Mammary epithelial cell (primary cell): ENCODE measurements around the gene SRD5A3.

Source experiments
- EZH2 ChIP-seq: IDR thresholded peaks from 2 replicates; pipeline ENCODE4 v1.6.1; 2012; ENCODE audit warnings: low read length, inconsistent platforms, borderline replicate concordance
- TF ChIP-seq, protein P1 (sequence below), 2 donors: IDR thresholded peaks in 1 of 2; conservative IDR thresholded peaks in 1 of 2; 2 replicates each; pipeline ENCODE4 v1.5.1; 2011 to 2012; ENCODE audit warnings: inconsistent platforms in 2 of 2, low read length in 2 of 2, mild to moderate bottlenecking in 2 of 2, control low read depth in 1 of 2, low read depth in 1 of 2; ENCODE audit not compliant: insufficient read depth in 1 of 2; ENCODE audit errors: extremely low read depth in 1 of 2

DNA sequence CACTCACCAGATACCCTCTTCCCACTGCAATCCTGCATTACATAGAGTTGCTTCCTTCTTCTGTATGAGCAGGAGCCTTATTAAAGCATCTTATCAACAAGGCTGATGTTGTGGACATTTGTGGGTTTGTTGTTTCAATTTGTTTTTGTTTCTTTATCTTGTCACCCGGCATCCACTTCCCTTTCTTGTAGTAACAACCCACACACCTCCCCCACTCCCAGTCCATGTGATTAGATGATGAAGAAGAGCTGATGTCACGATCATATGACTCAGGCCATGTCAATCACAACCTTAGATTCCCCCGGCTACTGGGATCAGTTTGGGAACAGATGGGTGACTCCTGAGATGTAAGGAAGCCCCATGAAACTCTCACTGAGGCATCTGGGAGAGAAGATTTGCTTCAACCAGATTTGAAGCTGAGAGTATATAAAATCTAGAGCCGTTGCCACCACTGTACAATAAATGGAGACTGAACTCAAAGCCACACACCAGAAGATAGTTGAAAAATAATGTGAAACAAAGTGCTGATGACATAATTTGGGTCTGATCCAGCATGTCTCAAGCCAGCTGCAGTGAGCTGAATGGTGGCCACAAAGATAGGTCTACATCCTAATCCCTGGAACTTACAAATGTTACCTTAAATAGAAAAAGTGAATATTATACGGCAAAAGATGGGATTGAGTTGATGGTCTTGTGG lies 34.1 kb upstream of the SRD5A3 start:
- TF ChIP-seq, protein P1, sequence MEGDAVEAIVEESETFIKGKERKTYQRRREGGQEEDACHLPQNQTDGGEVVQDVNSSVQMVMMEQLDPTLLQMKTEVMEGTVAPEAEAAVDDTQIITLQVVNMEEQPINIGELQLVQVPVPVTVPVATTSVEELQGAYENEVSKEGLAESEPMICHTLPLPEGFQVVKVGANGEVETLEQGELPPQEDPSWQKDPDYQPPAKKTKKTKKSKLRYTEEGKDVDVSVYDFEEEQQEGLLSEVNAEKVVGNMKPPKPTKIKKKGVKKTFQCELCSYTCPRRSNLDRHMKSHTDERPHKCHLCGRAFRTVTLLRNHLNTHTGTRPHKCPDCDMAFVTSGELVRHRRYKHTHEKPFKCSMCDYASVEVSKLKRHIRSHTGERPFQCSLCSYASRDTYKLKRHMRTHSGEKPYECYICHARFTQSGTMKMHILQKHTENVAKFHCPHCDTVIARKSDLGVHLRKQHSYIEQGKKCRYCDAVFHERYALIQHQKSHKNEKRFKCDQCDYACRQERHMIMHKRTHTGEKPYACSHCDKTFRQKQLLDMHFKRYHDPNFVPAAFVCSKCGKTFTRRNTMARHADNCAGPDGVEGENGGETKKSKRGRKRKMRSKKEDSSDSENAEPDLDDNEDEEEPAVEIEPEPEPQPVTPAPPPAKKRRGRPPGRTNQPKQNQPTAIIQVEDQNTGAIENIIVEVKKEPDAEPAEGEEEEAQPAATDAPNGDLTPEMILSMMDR (conservative IDR thresholded peaks at IDR 0.05 in 1 of 2, IDR thresholded peaks at IDR 0.05 in 1 of 2; ENCODE audit: extremely low read depth in 1 of 2, insufficient read depth in 1 of 2, low read depth in 1 of 2, low read length in 2 of 2): no peak
- no peak for TF ChIP-seq EZH2
